ENCODE measurements around the gene ZNF117.
A peak's percentile ranks its signal among the peaks of the same experiment; 100 is the strongest.
"Not testable (repeated sequence)": the region's sequence is repeated elsewhere in the genome, so short reads cannot be mapped to it uniquely, and the experiment has no call there.

Gene ZNF117

DNA sequence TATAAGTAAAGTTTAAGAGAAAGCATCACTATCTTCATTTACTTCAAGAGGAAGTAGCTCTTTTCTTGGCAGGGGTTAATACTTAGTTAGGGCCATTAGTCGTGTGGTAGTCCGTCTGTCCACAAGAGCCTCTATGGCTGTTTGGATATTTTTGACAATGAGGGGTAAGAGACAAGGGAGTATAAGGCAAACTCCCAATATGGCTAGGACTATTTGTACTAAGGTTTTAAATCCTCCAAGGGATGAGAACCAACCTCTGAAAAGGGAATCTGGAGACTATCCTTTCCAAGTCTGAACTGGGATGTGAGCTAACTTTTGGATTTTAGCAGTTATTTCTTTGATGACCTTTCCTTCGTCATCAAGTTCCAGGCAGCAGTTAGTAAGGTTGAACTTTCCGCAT is at the start of gene ZNF117:
Gene ZNF117 (minus strand): TSS at position 101 of the 400 bp plus-strand sequence.
- no peak for DNase-seq (ENCODE audit: low read depth, low spot score)

DNA sequence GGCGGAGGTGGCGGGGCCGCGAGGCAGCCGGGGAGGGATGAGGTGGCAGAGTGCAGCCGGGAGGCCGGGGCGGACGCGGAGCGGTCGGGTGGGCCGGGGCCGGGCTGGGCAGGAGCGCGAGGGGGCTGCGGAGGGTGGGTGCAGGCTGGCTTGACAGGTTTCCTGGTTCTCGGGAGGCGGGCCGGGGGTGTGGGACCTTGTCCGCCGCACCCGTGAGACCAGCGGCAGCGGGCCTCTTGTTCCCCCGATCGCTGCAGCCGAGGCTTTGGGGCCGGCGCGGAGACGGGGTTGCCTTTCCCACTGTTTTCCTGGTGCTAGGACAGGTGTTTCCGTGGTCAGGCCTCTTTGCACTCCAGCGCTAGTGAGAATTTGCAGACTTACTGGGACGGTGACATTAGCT is 47.9 kb upstream of the ZNF117 start:
- DNase-seq (ENCODE audit: low read depth, low spot score) = not testable (repeated sequence)

DNA sequence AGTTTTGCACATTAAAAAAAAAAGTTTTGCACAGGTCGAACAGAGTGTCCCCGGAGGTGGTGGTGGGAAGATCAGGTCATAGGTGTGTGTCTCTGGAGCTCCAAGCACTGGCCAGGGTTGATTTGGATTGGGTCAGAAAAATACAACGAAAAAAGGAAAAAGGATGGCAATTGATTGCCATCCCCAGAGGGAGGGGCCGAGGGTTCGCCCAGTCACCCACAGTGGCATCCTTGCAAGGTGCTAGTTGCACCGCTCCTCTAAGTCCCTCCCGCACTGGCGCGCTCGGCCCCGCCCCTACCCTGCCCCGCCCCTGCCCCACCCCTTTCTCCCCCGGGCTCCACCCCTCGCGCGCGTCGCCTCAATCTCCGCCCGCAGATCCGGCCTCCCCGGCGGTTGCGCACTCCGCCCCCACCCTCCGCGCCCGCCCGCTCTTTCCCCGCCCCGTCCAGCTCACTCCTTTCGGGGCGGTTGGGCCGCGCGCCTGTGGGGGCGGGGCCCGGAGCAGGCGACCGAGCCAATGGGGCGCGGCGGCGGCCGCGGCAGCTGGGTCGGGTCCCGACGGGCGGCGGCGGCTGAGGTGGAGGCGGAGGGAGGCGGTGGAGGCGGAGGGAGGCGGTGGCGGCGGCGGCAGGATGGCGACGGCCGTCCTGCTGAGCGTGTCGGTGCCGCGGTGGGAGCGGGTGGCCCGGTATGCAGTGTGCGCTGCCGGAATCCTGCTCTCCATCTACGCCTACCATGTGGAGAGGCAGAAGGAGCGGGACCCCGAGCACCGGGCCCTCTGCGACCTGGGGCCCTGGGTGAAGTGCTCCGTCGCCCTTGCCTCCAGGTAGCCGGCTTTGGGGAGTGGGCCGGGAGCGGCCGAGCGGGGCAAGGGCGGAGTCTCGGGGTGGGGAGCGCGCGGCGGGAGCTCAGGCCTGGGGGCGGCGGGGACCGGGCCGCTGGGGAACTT is 47.2 kb upstream of the ZNF117 start:
- DNase-seq (ENCODE audit: low read depth, low spot score) = peak; percentile 85

GRCh38 chr7:65036526-65036925 is 45.7 kb upstream of the ZNF117 start:
- not testable (repeated sequence) for DNase-seq (ENCODE audit: low read depth, low spot score)

DNA sequence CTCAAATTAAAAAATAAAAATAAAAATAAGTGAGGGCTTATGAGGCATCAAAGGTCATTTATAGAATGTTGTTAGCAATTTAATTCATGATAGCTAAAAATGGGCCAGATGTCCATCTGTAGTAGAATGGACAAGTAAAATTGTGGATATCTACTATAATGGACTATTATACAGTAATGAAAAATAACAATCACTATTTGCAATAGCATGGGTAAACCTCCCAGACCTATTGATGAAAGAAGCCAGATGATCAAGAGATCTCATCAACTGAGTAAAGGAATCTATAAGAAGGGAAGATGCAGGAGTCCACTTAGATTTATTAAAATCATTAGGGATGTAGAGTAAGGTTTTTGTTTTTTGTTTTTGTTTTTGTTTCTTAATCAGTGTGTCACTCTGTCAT is 44.6 kb upstream of the ZNF117 start:
- not testable (repeated sequence) for DNase-seq (ENCODE audit: low read depth, low spot score)

- DNase-seq (ENCODE audit: low read depth, low spot score) = not testable (repeated sequence)
Measured at GRCh38 chr7:65034120-65034782, 43.4 kb upstream of the ZNF117 start.

DNA sequence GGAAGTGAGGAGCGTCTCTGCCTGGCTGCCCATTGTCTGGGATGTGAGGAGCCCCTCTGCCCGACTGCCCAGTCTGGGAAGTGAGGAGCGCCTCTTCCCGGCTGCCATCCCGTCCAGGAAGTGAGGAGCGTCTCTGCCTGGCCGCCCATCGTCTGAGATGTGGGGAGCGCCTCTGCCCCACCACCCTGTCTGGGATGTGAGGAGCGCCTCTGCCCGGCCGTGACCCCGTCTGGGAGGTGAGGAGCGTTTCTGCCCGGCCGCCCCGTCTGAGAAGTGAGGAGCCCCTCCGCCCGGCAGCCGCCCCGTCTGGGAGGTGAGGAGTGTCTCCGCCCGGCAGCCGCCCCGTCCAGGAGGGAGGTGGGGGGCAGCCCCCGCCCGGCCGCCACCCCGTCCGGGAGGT is 42.6 kb upstream of the ZNF117 start:
- not testable (repeated sequence) for DNase-seq (ENCODE audit: low read depth, low spot score)

DNA sequence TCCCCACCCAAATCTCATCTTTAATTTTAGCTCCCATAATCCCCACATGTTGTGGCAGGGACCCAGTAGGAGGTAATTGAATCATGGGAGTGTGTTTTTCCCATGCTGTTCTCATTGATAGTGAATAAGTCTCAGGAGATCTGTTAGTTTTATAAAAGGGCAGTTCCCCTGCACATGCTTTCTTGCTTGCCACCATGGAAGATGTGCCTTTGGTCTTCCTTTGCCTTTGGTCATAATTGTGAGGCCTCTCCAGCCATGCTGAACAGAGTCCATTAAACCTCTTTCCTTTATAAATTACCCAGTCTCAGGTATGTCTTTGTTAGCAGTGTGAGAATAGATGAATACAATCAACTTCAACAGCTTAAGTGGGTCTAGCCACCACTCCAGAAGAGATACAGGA is 34.2 kb upstream of the ZNF117 start:
- DNase-seq (ENCODE audit: low read depth, low spot score) = not testable (repeated sequence)

DNA sequence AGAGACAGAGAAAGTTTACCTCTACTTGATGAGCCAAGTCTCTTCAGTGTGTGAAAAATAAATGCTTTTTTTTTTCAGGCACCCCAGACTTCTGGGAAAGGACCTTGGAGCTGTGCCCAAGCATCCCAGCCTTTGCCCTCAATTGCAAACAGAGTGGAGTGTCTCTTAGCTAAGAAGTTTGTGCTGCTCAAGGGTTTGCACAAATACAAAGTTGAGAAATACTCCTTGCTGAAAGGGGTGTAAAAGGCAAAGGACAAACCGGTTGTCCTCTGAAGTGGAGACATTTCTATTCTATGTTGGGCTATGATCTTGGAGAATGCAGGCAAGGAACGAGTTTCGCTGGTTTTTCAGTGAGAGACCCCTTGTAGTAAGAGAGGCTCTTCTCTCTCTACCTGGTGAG is 30.1 kb upstream of the ZNF117 start:
- not testable (repeated sequence) for DNase-seq (ENCODE audit: low read depth, low spot score)

DNA sequence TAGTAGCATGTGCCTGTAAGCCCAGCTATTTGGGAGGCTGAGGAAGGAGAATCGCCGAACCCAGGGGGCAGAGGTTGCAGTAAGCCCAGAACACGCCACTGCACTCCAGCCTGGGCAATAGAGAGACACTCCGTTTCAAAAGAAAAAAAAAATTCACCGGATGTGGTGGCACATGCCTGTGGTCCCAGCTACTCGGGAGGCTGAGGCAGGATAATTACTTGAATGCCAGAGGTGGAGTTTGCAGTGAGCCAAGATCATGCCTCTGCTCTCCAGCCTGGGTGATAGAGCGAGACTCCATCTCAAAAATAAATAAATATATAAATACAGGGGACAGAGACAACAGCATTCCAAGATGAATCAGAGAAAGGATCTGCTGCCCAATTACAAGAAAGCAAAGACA is 19.0 kb upstream of the ZNF117 start:
- not testable (repeated sequence) for DNase-seq (ENCODE audit: low read depth, low spot score)

- not testable (repeated sequence) for DNase-seq (ENCODE audit: low read depth, low spot score)
Measured at GRCh38 chr7:65009394-65009793, 18.6 kb upstream of the ZNF117 start.

- not testable (repeated sequence) for DNase-seq (ENCODE audit: low read depth, low spot score)
Measured at GRCh38 chr7:65007036-65007435, 16.2 kb upstream of the ZNF117 start.

- peak; percentile 81 for DNase-seq (ENCODE audit: low read depth, low spot score)
Measured at GRCh38 chr7:65006094-65006992, 15.5 kb upstream of the ZNF117 start, which contains the start of gene ERV3-1. TSS of gene ERV3-1 (minus strand) at chr7:65006687. CDS start at chr7:64993026, 13,661 bp downstream.

- no peak for DNase-seq (ENCODE audit: low read depth, low spot score)
Measured at GRCh38 chr7:65004575-65004974, 13.7 kb upstream of the ZNF117 start.

DNA sequence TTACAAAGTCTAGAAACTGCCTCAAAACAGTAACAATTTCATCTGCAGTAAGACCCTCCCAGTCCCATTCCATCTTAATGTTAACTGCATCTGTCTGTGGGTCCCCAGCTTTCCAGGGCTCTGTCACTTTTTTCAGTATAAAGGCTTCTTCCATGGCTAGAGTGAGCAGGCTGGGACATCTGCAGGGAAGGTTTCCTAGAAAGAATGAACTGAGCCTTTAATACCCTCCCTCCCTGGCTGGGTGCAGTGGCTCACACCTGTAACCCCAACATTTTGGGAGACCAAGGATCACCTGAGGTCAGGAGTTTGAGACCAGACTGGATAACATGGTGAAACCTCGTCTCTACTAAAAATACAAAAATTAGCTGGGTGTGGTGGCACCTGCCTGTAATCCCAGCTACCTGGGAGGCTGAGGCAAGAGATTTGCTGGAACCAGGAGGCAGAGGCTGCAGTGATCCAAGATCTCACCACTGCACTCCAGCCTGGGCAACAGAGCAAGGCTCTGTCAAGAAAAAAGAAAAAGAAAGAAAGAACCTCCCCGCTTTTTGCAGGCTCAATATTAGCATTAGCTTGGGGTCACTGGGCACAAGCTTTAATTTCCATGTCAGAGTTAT is 12.2 kb upstream of the ZNF117 start:
- no peak for DNase-seq (ENCODE audit: low read depth, low spot score)

- DNase-seq (ENCODE audit: low read depth, low spot score) = no peak
Measured at GRCh38 chr7:65001291-65001814, 10.5 kb upstream of the ZNF117 start.

- no peak for DNase-seq (ENCODE audit: low read depth, low spot score)
Measured at GRCh38 chr7:64999165-65000004, 8.5 kb upstream of the ZNF117 start.

DNA sequence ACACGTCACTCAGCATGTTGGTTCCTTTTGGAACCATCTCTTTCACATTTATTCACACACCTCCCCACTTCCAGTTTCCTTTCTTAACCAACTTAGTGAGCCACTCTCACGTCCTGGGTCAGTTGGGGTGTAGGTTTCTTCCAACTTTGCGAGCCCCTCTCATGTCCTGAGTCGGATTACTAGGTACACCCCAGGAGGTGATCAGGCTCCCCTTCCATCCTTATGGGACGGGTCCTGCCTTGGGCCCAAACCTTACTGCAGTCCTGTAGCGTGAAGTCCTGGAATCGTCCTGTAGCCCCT is 8.0 kb upstream of the ZNF117 start:
- no peak for DNase-seq (ENCODE audit: low read depth, low spot score)

- DNase-seq (ENCODE audit: low read depth, low spot score) = no peak
Measured at GRCh38 chr7:64997927-64998391, 7.1 kb upstream of the ZNF117 start.

Data from smooth muscle cell of the brain vasculature (primary cell).